GM13977 (cell line): ENCODE data around the gene RGS7.
A peak's percentile ranks its signal among the peaks of the same experiment; 100 is the strongest.

Source experiments
- DNase-seq: peaks from one replicate; pipeline ENCODE4 v3.0.0; 2012; ENCODE audit warnings: low spot score
- CTCF ChIP-seq: IDR thresholded peaks from 2 replicates; pipeline ENCODE4 v1.5.1; 2012; ENCODE audit warnings: mild to moderate bottlenecking, control low read depth; ENCODE audit not compliant: insufficient read depth; ENCODE audit errors: extremely low read depth, missing control alignments
- in situ Hi-C: fragments of 300-500 bp; cut with MboI; formaldehyde crosslinking; loops from one replicate; pipeline ENCODE4 v1.12.0; 2022; ENCODE audit warnings: low sequenced_read_pairs, low pct_unique_long_range_greater_than_20kb, mixed read lengths, inconsistent platforms; ENCODE audit not compliant: unreplicated experiment

RGS7 gene

GRCh38 chr1:241356519-241357365 is at the start of gene RGS7:
Gene RGS7, minus strand, starts transcription at chr1:241357205.
- TF ChIP-seq CTCF: no peak
- in situ Hi-C loops: no loop called here
- peak; percentile 67 for DNase-seq

GRCh38 chr1:241406421-241406820 is 49.4 kb upstream of the RGS7 start:
- in situ Hi-C loops: no loop called here
- TF ChIP-seq CTCF: no peak
- DNase-seq: no peak

- in situ Hi-C loops: no loop called here
- TF ChIP-seq CTCF: no peak
- no peak for DNase-seq
These were observed 44.2 kb upstream of the RGS7 start for GRCh38 chr1:241401156-241401555.

GRCh38 chr1:241396747-241397681 is 40.0 kb upstream of the RGS7 start:
- DNase-seq: no peak
- in situ Hi-C loops: no loop called here
- TF ChIP-seq CTCF: no peak

- in situ Hi-C loops: no loop called here
- TF ChIP-seq CTCF: no peak
- no peak for DNase-seq
These were observed 35.1 kb upstream of the RGS7 start for GRCh38 chr1:241391926-241392710.

GRCh38 chr1:241390526-241390925 is 33.5 kb upstream of the RGS7 start:
- in situ Hi-C loops: no loop called here
- no peak for TF ChIP-seq CTCF
- no peak for DNase-seq
